Endothelial cell of umbilical vein (primary cell): ENCODE data around the gene JPH3. TPM values are rescaled to one million over a fixed set of nuclear protein-coding genes. Genes with fewer than 3 reads are reported as not detected.
A peak's percentile ranks its signal among the peaks of the same experiment; 100 is the strongest.

Source experiments
- BruUV-seq: library from RNA; stranded (reverse); fragments of 400-500 nt; replicated peaks from 2 replicates; lab custom pipeline; 2021; lab: Mats Ljungman, UMichigan
- CTCF ChIA-PET: fragments of 300-600, 350-600 bp; sonication (Branson Sonifier 250); formaldehyde crosslinking; loops from one replicate; lab custom pipeline; 2021; ENCODE audit warnings: antibody characterized with exemption, inconsistent platforms; lab: Charles Lee
- POLR2A ChIA-PET: fragments of 300-600, 350-600 bp; sonication (Branson Sonifier 250); formaldehyde crosslinking; loops from one replicate; lab custom pipeline; 2021; ENCODE audit warnings: antibody characterized with exemption, inconsistent platforms; lab: Charles Lee
- DNase-seq: peaks from one replicate; pipeline ENCODE4 v3.0.0-alpha.2; 2011; ENCODE audit warnings: low read depth, low spot score
- FAIRE-seq: peaks from 2 replicates; lab custom pipeline; 2011; peaks lifted over from hg19 to GRCh38; lab: Jason Lieb, UNC
- H2AFZ ChIP-seq: 2 replicates; pipeline ENCODE4 v1.6.0; 2012; ENCODE audit warnings: low read depth, low read length, control low read depth, inconsistent platforms
- H3K27ac ChIP-seq: 2 replicates; pipeline ENCODE4 v1.5.1; 2011; ENCODE audit warnings: low read depth, mild to moderate bottlenecking, control low read depth, low read length, moderate library complexity; ENCODE audit not compliant: insufficient read depth
- H3K27me3 ChIP-seq, 2 experiments: 2 replicates each; pipeline versions ENCODE4 v1.6.0 to v1.6.1; 2011; ENCODE audit warnings: low read length in 2 of 2, mixed read lengths in 1 of 2; ENCODE audit not compliant: control insufficient read depth in 2 of 2, insufficient read depth in 2 of 2
- H3K36me3 ChIP-seq, 2 experiments: 2 replicates in 1 of 2; 3 replicates in 1 of 2; pipeline ENCODE4 v1.5.1; 2011; ENCODE audit warnings: low read length in 2 of 2, mild to moderate bottlenecking in 1 of 2, moderate library complexity in 1 of 2; ENCODE audit not compliant: control insufficient read depth in 2 of 2, insufficient read depth in 2 of 2; ENCODE audit errors: extremely low read depth in 1 of 2
- H3K4me1 ChIP-seq: 3 replicates; pipeline ENCODE4 v1.5.1; 2011; ENCODE audit warnings: mild to moderate bottlenecking, low read length; ENCODE audit not compliant: control insufficient read depth, insufficient read depth; ENCODE audit errors: extremely low read depth
- H3K4me2 ChIP-seq: 2 replicates; pipeline ENCODE4 v1.6.1; 2011; ENCODE audit warnings: low read length, control low read depth, mixed read lengths; ENCODE audit not compliant: insufficient read depth
- H3K4me3 ChIP-seq, 3 experiments: fragments of 200-600 bp in 1 of 3; sonication (generic), shearing (Covaris generic) in 1 of 3; replicated peaks in 1 of 3; 2 replicates each; pipeline ENCODE4 v1.5.1; 2011 to 2016; ENCODE audit warnings: control low read depth in 3 of 3, low read length in 3 of 3, mild to moderate bottlenecking in 2 of 3, inconsistent platforms in 1 of 3, low read depth in 1 of 3, moderate library complexity in 1 of 3; ENCODE audit not compliant: insufficient read depth in 1 of 3
- H3K79me2 ChIP-seq: 2 replicates; pipeline ENCODE4 v1.6.0; 2012; ENCODE audit warnings: low read length, inconsistent platforms; ENCODE audit not compliant: control insufficient read depth, insufficient read depth
- H3K9ac ChIP-seq: replicated peaks from 2 replicates; pipeline ENCODE3; 2011; ENCODE audit warnings: low read length, control low read depth; ENCODE audit not compliant: insufficient read depth; ENCODE audit errors: extremely low read depth
- H3K9me1 ChIP-seq: replicated peaks from 3 replicates; pipeline ENCODE4 v1.6.0; 2011; ENCODE audit warnings: mild to moderate bottlenecking, low read length; ENCODE audit not compliant: control insufficient read depth, insufficient read depth; ENCODE audit errors: extremely low read depth
- H3K9me3 ChIP-seq: replicated peaks from 2 replicates; pipeline ENCODE4 v1.5.1; 2012; ENCODE audit warnings: low read length, inconsistent platforms; ENCODE audit not compliant: control insufficient read depth, insufficient read depth
- H4K20me1 ChIP-seq: replicated peaks from 2 replicates; pipeline ENCODE3; 2011; ENCODE audit warnings: mild to moderate bottlenecking, low read length; ENCODE audit not compliant: control insufficient read depth, insufficient read depth; ENCODE audit errors: extremely low read depth
- CTCF ChIP-seq, 2 donors: IDR thresholded peaks; 1 replicate in 1 of 2; 2 replicates in 1 of 2; pipeline ENCODE4 v1.5.1; 2011; ENCODE audit warnings: low read length in 2 of 2, mild to moderate bottlenecking in 2 of 2, moderate library complexity in 2 of 2, control low read depth in 1 of 2, inconsistent platforms in 1 of 2, low read depth in 1 of 2; ENCODE audit not compliant: insufficient read depth in 1 of 2; ENCODE audit errors: extremely low read depth in 1 of 2
- EZH2 ChIP-seq: IDR thresholded peaks from 2 replicates; pipeline ENCODE4 v1.6.1; 2012; ENCODE audit warnings: borderline replicate concordance, low read depth, mild to moderate bottlenecking, moderate library complexity, low read length, inconsistent platforms; ENCODE audit not compliant: severe bottlenecking
- FOS ChIP-seq: IDR thresholded peaks from 2 replicates; pipeline ENCODE4 v1.6.1; 2011; ENCODE audit warnings: mild to moderate bottlenecking, low read length, moderate library complexity, borderline replicate concordance; ENCODE audit not compliant: insufficient read depth
- GATA2 ChIP-seq: IDR thresholded peaks from 2 replicates; pipeline ENCODE4 v1.7.0; 2011; ENCODE audit warnings: low read depth, mild to moderate bottlenecking, moderate library complexity, mixed read lengths, low read length; ENCODE audit not compliant: insufficient read length, insufficient read depth
- JUN ChIP-seq: IDR thresholded peaks from 2 replicates; pipeline ENCODE4 v1.6.1; 2011; ENCODE audit warnings: borderline replicate concordance, low read depth; ENCODE audit not compliant: insufficient read length, insufficient read depth
- MAX ChIP-seq: IDR thresholded peaks from 2 replicates; pipeline ENCODE4 v1.6.1; 2011; ENCODE audit not compliant: insufficient read depth, insufficient read length
- MYC ChIP-seq: IDR thresholded peaks from one replicate; pipeline ENCODE4 v1.6.1; 2011; ENCODE audit warnings: mild to moderate bottlenecking, low read depth, low read length
- POLR2A ChIP-seq: IDR thresholded peaks from 2 replicates; pipeline ENCODE4 v1.6.1; 2012; ENCODE audit warnings: low read depth, mild to moderate bottlenecking, control low read depth, low read length
- POLR2AphosphoS5 ChIP-seq: IDR thresholded peaks from 2 replicates; pipeline ENCODE4 v1.6.1; 2012; ENCODE audit warnings: low read depth, mild to moderate bottlenecking, control low read depth, low read length, moderate library complexity; ENCODE audit not compliant: insufficient read depth
- dilution Hi-C: fragments of 300-500 bp; cut with MboI; formaldehyde crosslinking; loops from one replicate; pipeline ENCODE4 v1.15.0; 2019; ENCODE audit warnings: low sequenced_read_pairs; ENCODE audit not compliant: extremely low pct_ligation_motif_present
- intact Hi-C: fragments of 100-400 bp; cut with micrococcal nuclease; formaldehyde crosslinking; loops from one replicate; pipeline ENCODE4 v1.10.0; 2022
- polyA plus RNA-seq, 4 experiments: library from polyadenylated mRNA; depleted of rRNA in 3 of 4; stranded (reverse) in 3 of 4; unstranded in 1 of 4; fragments of >200 nt; gene quantifications; 2 replicates each; pipeline versions ENCODE4 v1.2.1 to v1.2.3, GENCODE V29; 2011 to 2012; ENCODE audit warnings: missing spikeins in 1 of 4
- total RNA-seq: library from RNA; stranded (reverse); gene quantifications from 2 replicates; pipeline ENCODE4 v1.2.3, GENCODE V29; 2021

JPH3 gene
- total and polyA plus RNA-seq, 2 donors (not counting 3 experiments of a cell fraction or from before 2014, with no cell fraction given) = 0.22 to 0.30 TPM

- Histone ChIP-seq H3K27me3 (peaks cover 50 to 51% of the 10 kb centered on the region in 2 experiments), H3K4me1 (no peaks in the 10 kb centered on the region), H3K27ac (no peak overlapping the region), H3K9me1 (no peaks in the 10 kb centered on the region), H3K9ac (no peak overlapping the region), H4K20me1 (no peaks in the 10 kb centered on the region), H3K4me2 (no peak overlapping the region), H3K4me3 (no peak overlapping the region), H2AFZ (no peak overlapping the region), H3K9me3 (no peaks in the 10 kb centered on the region), H3K79me2 (no peaks in the 10 kb centered on the region), H3K36me3 (no peaks in the 10 kb centered on the region)
- DNase-seq (no peak), FAIRE-seq (no peak)
- CTCF ChIA-PET = no interaction called here
- POLR2A ChIA-PET = no interaction called here
- dilution Hi-C loops (no loop called here), intact Hi-C loops (no loop called here)
- TF ChIP-seq EZH2 (peak; percentile 83), MYC (no peak)
- BruUV-seq = no TSS peak
These were observed 817 bp upstream of the JPH3 start for GRCh38 chr16:87601401-87601981.

GRCh38 chr16:87602821-87603683 lies 744 bp downstream of the JPH3 start:
- Histone ChIP-seq H3K9ac (no peak overlapping the region), H4K20me1 (no peaks in the 10 kb centered on the region), H3K27me3 (peaks cover 50 to 51% of the 10 kb centered on the region in 2 experiments), H3K4me1 (no peaks in the 10 kb centered on the region), H3K79me2 (no peaks in the 10 kb centered on the region), H3K9me1 (no peaks in the 10 kb centered on the region), H2AFZ (no peak overlapping the region), H3K4me3 (peak overlapping the region in 1 of 3 experiments; percentile 10), H3K27ac (no peak overlapping the region), H3K4me2 (no peak overlapping the region), H3K36me3 (no peaks in the 10 kb centered on the region), H3K9me3 (no peaks in the 10 kb centered on the region)
- POLR2A ChIA-PET = no interaction called here
- dilution Hi-C loops (no loop called here), intact Hi-C loops (no loop called here)
- CTCF ChIA-PET = interaction anchor here (0.7 to 1.6 kb wide), 3 partner anchors 14 to 168 kb away, joined by 3 read pairs; no protein-coding TSS in a partner anchor
- FAIRE-seq (no peak), DNase-seq (no peak)
- TF ChIP-seq MAX (no peak), JUN (no peak), GATA2 (no peak), CTCF (IDR thresholded peaks at IDR 0.05; ENCODE audit: extremely low read depth in 1 of 2, insufficient read depth in 1 of 2, low read depth in 1 of 2, low read length in 2 of 2) (no peak), POLR2A (no peak), MYC (no peak), EZH2 (peak; percentile 96), POLR2AphosphoS5 (no peak), FOS (no peak)
- no TSS peak for BruUV-seq
